8988T (cell line): ENCODE results near the gene CACNA1C.

Experiments
- DNase-seq: peaks from one replicate; pipeline ENCODE4 v3.0.0; 2011

The CACNA1C gene

DNA sequence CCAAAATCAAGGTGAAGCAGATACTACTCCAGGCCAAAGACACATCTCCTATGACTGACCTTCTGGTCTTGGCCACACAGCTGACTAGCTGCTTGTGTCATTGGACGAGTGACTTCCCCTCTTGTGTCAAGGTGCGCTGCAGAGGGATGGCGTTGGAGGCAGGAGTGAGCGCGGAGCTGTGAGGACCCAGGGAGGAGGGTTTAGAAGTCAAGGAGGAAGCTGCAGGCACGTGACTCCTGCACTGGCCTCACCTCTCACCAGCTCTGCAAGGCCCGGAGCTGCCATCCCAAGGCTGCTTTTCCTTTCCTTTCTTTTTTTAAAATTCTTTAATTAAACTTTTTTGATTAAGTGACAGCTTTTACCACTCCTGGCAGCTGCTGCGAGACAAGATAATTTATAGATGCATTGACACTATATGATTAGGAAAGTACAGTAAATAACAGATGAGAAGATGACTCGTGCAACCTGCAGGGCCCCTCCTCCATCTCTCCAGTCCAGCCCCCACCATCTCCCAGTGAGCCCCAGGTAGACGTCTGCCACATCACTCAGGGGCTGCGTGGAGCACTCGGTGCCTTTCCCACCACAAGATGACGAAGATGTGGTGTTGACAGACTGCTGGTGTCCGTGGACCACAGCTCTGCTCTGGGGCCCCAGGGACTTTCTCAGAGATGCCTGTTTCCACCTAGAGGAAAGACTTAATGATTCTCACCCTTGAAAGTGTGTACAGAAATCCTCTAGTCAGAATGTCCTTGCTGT, 350.6 kb downstream of the CACNA1C start:
- no peak for DNase-seq

DNA sequence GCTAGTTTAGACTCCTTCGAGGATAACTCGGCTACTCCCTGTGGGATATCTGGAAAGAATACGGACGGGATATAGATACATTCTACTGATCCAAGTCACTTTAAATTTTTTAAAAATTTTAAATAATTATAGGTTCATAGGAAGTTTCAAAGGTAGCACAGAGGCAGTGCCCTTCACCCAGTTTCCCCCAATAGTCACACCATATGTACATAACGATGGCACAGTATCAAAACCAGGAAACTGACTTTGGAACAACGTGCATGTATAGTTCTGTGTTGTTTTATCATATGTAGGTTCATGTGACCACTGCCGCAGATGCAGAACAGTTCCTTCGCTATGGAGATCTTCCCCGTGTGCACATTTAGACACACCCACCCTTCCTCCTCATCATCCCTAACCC, 352.3 kb downstream of the CACNA1C start:
- DNase-seq, result no peak

DNA sequence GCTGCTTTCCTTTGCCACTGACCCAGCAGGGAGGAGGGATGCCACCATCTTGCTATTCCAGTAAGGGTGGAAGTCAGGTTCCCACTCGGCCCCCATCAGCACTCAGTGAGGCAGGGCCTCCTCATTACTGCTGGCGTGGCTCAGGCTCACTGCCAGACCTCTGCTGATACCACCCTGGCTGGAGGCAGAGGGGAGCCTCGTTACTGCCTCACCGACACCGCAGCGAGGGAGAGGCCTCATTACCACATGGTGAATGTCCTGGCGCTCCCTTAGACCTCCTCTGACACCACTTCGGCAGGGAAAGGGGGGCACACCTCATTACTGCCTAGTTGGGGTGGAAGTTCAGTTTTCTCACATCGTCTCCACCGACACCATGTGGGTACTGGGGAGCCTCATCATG, 354.1 kb downstream of the CACNA1C start:
- no peak for DNase-seq

GRCh38 chr12:2408262-2408661, 355.5 kb downstream of the CACNA1C start:
- no peak for DNase-seq

GRCh38 chr12:2409656-2410265, 357.0 kb downstream of the CACNA1C start:
- DNase-seq, result no peak

DNA sequence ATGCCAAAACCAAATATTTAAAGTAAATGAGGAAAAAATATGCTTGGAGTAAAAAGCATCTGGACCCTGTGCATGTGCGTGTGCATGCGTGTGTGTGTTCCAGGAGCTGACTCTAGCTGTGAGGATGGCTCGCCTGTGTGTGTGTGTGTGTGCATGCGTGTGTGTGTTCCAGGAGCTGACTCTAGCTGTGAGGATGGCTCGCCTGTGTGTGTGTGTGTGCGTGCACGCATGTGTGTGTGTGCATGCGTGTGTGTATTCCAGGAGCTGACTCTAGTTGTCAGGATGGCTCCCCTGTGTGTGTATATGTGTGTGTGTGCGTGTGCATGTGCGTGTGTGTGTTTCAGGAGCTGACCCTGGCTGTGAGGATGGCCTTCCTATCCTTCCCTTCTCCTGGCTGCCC, 357.7 kb downstream of the CACNA1C start:
- DNase-seq, result no peak

DNA sequence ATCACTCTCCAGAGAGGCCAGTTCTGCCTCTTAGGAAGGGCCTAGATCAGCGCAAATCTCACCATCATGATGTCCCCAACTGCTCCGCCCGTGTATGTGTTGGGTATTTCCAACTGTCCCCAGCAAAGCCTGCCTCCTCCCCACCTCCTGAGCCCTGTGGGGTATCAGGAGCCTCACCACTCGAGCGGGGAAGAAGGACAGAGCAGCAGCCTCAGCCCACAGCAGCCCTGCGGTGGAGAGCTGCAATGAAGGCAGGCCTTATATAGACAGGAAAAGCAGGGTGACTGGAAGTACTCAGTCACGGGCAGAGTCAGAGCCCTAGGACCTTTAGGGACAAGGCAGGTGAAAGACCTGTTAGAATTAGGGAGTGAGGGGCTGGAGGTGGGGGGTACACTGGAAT, 358.2 kb downstream of the CACNA1C start:
- no peak for DNase-seq

- no peak for DNase-seq
Observed at GRCh38 chr12:2411616-2412304, 359.0 kb downstream of the CACNA1C start.

DNA sequence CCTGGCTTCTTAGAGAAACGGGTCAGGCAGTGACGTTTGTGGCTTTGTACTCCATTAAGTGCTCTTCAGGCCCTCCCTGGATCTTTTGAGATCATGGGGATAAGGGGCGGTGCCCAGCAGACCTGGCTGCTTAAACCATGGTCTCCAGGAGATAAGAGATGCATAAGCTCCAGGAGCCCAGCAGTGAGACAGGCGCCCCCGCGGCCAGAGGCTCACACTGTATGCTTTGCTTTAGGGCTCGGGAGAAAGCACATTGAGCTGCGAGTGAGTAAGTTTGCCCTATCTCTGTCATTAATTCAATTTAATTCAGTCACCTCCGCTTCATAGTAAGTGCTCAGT, 359.5 kb downstream of the CACNA1C start:
- no peak for DNase-seq

DNA sequence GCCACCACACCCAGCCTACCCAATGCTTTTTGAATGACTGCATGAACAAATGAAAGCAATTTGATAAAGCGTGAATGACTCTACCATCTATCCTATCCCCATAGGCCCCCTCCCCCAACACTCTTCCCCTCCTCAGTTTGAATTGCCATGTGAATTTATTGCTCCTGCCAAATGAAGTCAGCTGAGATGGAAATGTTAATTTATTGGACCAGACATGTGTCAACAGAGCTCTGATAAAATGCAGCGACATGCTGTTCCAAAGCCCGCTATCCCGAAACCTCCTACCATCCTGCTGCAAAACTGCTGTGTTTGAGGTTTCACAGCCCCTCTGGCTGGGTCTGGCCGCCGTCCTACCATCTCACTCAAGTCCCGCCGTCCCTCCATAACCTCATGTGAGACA, 360.5 kb downstream of the CACNA1C start:
- no peak for DNase-seq

DNA sequence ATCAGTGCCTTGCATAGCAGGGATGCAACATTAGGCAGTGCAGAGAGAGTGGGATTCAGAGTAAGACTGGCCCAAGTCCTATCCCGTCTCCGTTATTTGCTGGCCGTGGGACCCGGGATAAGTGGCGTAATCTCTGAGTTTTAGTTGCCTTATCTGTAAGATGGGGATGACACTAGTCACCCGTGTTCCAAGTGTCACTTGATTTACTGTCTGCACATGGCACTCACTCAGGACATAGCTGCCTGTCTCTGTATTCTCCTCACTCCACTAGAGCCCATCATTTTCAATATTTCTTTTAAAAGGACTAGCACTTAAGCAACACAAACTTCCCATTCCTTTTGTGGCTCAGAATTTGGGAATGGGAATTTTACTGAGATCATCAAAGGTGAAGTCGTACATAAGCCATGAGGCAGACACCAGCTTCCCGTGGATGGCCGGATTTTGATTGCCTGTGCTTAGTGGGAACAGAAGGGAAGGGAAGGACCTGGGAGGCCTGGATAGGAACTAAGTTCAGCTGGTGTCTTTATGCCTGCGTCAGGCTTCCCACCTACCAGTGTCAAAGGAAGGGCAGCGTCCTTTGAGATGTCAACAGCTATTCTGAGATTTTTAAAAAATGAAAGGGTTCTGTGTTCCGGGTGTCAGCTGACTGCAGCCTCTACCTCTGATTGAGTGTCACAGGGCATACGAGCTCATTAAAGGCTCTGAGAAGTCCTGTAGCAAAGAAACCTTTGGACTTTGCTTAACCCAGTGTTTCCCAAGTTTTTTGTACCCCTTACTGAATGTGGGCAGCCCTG, 361.4 kb downstream of the CACNA1C start:
- no peak for DNase-seq

- no peak for DNase-seq
Observed at GRCh38 chr12:2414810-2415567, 362.2 kb downstream of the CACNA1C start.

DNA sequence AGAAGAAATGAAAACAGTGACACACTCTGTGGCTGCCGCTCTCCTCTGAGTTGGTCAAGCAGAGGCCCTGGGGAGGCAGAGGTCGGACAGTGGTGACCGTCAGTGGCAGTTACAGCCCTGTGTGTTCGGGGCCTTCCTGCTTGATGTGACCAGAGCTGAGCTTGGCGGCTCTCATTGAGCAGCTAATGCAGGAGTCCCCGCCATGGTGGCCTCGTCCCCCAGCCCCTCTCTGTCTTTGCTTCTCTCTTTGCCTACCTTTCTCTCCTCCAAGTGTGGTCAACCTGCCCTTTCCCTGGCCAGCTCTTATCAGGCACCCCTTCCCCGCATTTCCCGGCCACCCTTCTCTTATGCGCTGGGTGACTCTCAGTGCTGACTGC, 362.8 kb downstream of the CACNA1C start:
- no peak for DNase-seq

DNA sequence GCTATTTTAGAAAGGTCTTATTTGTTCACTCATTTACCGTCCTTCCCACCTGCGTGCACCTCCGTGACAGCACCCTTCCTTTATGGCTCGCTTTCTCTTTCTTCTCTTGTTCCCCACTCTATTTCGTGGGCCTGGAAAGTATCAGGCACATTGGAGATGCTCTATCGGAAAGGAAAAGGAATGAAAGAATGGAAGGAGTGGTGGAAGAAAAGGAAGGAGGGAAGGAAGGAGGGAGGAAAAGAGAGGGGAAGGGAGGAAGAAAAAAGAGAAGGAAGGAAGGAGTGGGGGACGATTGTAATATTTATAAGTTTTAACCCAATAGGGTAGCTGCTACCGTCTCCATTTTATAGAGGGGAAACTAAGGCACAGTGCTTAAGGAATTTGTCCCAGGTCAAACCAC, 363.4 kb downstream of the CACNA1C start:
- DNase-seq, result no peak

- no peak for DNase-seq
Observed at GRCh38 chr12:2417481-2418160, 364.8 kb downstream of the CACNA1C start.

- DNase-seq, result no peak
Observed at GRCh38 chr12:2418579-2418978, 365.8 kb downstream of the CACNA1C start.

GRCh38 chr12:2422591-2422990, 369.8 kb downstream of the CACNA1C start:
- no peak for DNase-seq

GRCh38 chr12:2429032-2429431, 376.2 kb downstream of the CACNA1C start:
- DNase-seq, result no peak

DNA sequence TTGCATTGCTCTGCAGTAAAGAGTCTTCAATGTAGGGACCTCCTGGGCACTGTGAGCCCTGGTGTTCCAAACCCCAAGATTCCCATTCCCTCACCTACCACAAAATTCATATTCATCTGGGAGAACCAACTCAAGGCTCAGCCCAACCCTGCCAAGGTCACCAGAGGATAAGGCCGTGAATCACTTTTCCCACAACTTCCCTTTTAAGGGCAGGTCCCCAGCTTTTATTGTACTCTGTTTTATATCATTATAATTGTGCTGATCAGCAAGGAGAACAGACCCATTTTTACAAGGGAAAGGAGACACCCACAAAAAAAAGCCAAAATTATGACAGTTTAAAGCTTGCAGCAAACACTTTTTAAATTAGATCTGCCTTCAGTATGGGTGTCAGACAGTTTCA, 379.0 kb downstream of the CACNA1C start:
- DNase-seq, result no peak

DNA sequence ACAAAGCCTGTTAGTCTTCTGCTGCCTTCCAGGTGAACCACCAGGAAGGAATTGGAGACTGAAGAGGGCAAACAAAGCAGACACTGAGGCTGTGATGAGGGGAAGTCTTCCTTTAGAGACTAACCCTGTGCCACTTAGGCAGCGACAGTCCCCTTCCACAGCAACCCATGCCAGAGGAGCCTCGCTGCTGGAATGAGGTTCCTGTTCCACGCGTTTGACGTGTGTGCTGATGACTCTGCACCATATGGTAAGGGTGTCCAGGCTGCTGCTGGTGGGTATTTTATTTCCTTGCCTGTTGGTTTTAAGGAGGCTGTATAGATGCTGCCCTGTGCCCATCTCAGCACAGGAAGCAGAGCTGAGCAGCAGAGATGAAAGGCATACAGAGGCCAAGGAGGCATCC, 380.1 kb downstream of the CACNA1C start:
- DNase-seq, result no peak

GRCh38 chr12:2435511-2435910, 382.7 kb downstream of the CACNA1C start:
- no peak for DNase-seq
